ENCODE data around the gene TMEM220.
A peak's percentile ranks its signal among the peaks of the same experiment; 100 is the strongest.

The TMEM220 gene

GRCh38 chr17:10741416-10742135 lies 11.8 kb upstream of the TMEM220 start:
- TF ChIP-seq CTBP1 (IDR thresholded peaks at IDR 0.05; ENCODE audit: borderline replicate concordance), result no peak
- no peak for TF ChIP-seq ZNF384 (IDR thresholded peaks at IDR 0.05)
- TF ChIP-seq NFRKB (IDR thresholded peaks at IDR 0.05), result no peak
- TF ChIP-seq SP1 (IDR thresholded peaks at IDR 0.05), result no peak
- no peak for TF ChIP-seq ARNT (IDR thresholded peaks at IDR 0.05)
- no peak for TF ChIP-seq ELF4 (IDR thresholded peaks at IDR 0.05)
- TF ChIP-seq FOXM1 (IDR thresholded peaks at IDR 0.05; ENCODE audit: borderline replicate concordance), result no peak
- TF ChIP-seq SUZ12 (IDR thresholded peaks at IDR 0.05), result no peak
- no peak for TF ChIP-seq TARDBP (IDR thresholded peaks at IDR 0.05)
- TF ChIP-seq HDGF (IDR thresholded peaks at IDR 0.05; ENCODE audit: borderline replicate concordance), result no peak
- TF ChIP-seq L3MBTL2 (conservative IDR thresholded peaks at IDR 0.05), result no peak
- no peak for TF ChIP-seq LEF1 (IDR thresholded peaks at IDR 0.05; ENCODE audit: borderline replicate concordance)
- no peak for TF ChIP-seq PKNOX1 (IDR thresholded peaks at IDR 0.05)
- TF ChIP-seq FOXK2 (IDR thresholded peaks at IDR 0.05), result no peak
- no peak for TF ChIP-seq BHLHE40 (IDR thresholded peaks at IDR 0.05; ENCODE audit: borderline replicate concordance)
- no peak for TF ChIP-seq FOXA1 (IDR thresholded peaks at IDR 0.05)
- DNase-seq (ENCODE audit: extremely low spot score), result no peak
- POLR2A ChIA-PET, result no interaction called here
- CTCF ChIA-PET, result interaction anchor here (0.8 kb wide), 1 partner anchor 1400 kb away, joined by 3 read pairs; no protein-coding TSS in a partner anchor

- no peak for DNase-seq (ENCODE audit: extremely low spot score)
- ChIA-PET POLR2A (no interaction called here), CTCF (no interaction called here)
- no peak for TF ChIP-seq NFRKB (IDR thresholded peaks at IDR 0.05)
- TF ChIP-seq SUZ12 (IDR thresholded peaks at IDR 0.05), result no peak
- no peak for TF ChIP-seq SP1 (IDR thresholded peaks at IDR 0.05)
- TF ChIP-seq HDGF (IDR thresholded peaks at IDR 0.05; ENCODE audit: borderline replicate concordance), result no peak
- no peak for TF ChIP-seq ARNT (IDR thresholded peaks at IDR 0.05)
- no peak for TF ChIP-seq ELF4 (IDR thresholded peaks at IDR 0.05)
- no peak for TF ChIP-seq FOXK2 (IDR thresholded peaks at IDR 0.05)
- TF ChIP-seq TARDBP (IDR thresholded peaks at IDR 0.05), result no peak
These were observed 9.6 kb upstream of the TMEM220 start for GRCh38 chr17:10739386-10739785.

- POLR2A ChIA-PET, result no interaction called here
- TF ChIP-seq FOXM1 (IDR thresholded peaks at IDR 0.05; ENCODE audit: borderline replicate concordance) (no peak), NFRKB (IDR thresholded peaks at IDR 0.05) (no peak), TARDBP (IDR thresholded peaks at IDR 0.05) (no peak), ARNT (IDR thresholded peaks at IDR 0.05) (no peak)
- no peak for DNase-seq (ENCODE audit: extremely low spot score)
- CTCF ChIA-PET, result no interaction called here
These were observed 8.9 kb upstream of the TMEM220 start for GRCh38 chr17:10738521-10739258.

GRCh38 chr17:10737736-10738135 lies 7.9 kb upstream of the TMEM220 start:
- POLR2A ChIA-PET, result no interaction called here
- CTCF ChIA-PET, result interaction anchor here (0.6 to 2.9 kb wide), 7 partner anchors 10 to 1207 kb away, joined by 3 to 30 read pairs (median 4); no protein-coding TSS in a partner anchor
- no peak for DNase-seq (ENCODE audit: extremely low spot score)
- no peak for TF ChIP-seq LEF1 (IDR thresholded peaks at IDR 0.05; ENCODE audit: borderline replicate concordance)
- TF ChIP-seq PKNOX1 (IDR thresholded peaks at IDR 0.05), result no peak
- TF ChIP-seq FOXA1 (IDR thresholded peaks at IDR 0.05), result no peak
- no peak for TF ChIP-seq FOXK2 (IDR thresholded peaks at IDR 0.05)
- no peak for TF ChIP-seq FOXM1 (IDR thresholded peaks at IDR 0.05; ENCODE audit: borderline replicate concordance)
- TF ChIP-seq NFRKB (IDR thresholded peaks at IDR 0.05), result no peak
- TF ChIP-seq BHLHE40 (IDR thresholded peaks at IDR 0.05; ENCODE audit: borderline replicate concordance), result no peak
- no peak for TF ChIP-seq SUZ12 (IDR thresholded peaks at IDR 0.05)
- no peak for TF ChIP-seq CTBP1 (IDR thresholded peaks at IDR 0.05; ENCODE audit: borderline replicate concordance)
- TF ChIP-seq ZNF384 (IDR thresholded peaks at IDR 0.05), result no peak
- no peak for TF ChIP-seq L3MBTL2 (conservative IDR thresholded peaks at IDR 0.05)
- TF ChIP-seq ELF4 (IDR thresholded peaks at IDR 0.05), result no peak
- no peak for TF ChIP-seq ARNT (IDR thresholded peaks at IDR 0.05)
- no peak for TF ChIP-seq SP1 (IDR thresholded peaks at IDR 0.05)
- TF ChIP-seq HDGF (IDR thresholded peaks at IDR 0.05; ENCODE audit: borderline replicate concordance), result no peak
- no peak for TF ChIP-seq TARDBP (IDR thresholded peaks at IDR 0.05)

GRCh38 chr17:10737168-10737622 lies 7.4 kb upstream of the TMEM220 start:
- CTCF ChIA-PET, result interaction anchor here (0.6 to 2.9 kb wide), 8 partner anchors 10 to 1208 kb away, joined by 3 to 30 read pairs (median 4); no protein-coding TSS in a partner anchor
- POLR2A ChIA-PET, result no interaction called here
- no peak for TF ChIP-seq PKNOX1 (IDR thresholded peaks at IDR 0.05)
- TF ChIP-seq ZNF384 (IDR thresholded peaks at IDR 0.05), result no peak
- no peak for TF ChIP-seq NFRKB (IDR thresholded peaks at IDR 0.05)
- no peak for TF ChIP-seq SUZ12 (IDR thresholded peaks at IDR 0.05)
- no peak for TF ChIP-seq TARDBP (IDR thresholded peaks at IDR 0.05)
- TF ChIP-seq FOXM1 (IDR thresholded peaks at IDR 0.05; ENCODE audit: borderline replicate concordance), result no peak
- TF ChIP-seq LEF1 (IDR thresholded peaks at IDR 0.05; ENCODE audit: borderline replicate concordance), result no peak
- TF ChIP-seq SP1 (IDR thresholded peaks at IDR 0.05), result no peak
- TF ChIP-seq ELF4 (IDR thresholded peaks at IDR 0.05), result no peak
- no peak for TF ChIP-seq FOXK2 (IDR thresholded peaks at IDR 0.05)
- no peak for TF ChIP-seq FOXA1 (IDR thresholded peaks at IDR 0.05)
- no peak for TF ChIP-seq ARNT (IDR thresholded peaks at IDR 0.05)
- no peak for TF ChIP-seq BHLHE40 (IDR thresholded peaks at IDR 0.05; ENCODE audit: borderline replicate concordance)
- no peak for TF ChIP-seq CTBP1 (IDR thresholded peaks at IDR 0.05; ENCODE audit: borderline replicate concordance)
- TF ChIP-seq L3MBTL2 (conservative IDR thresholded peaks at IDR 0.05), result no peak
- TF ChIP-seq HDGF (IDR thresholded peaks at IDR 0.05; ENCODE audit: borderline replicate concordance), result no peak
- DNase-seq (ENCODE audit: extremely low spot score), result peak; percentile 72

Measured in HEK293T (cell line).